Fibroblast of lung (primary cell): ENCODE measurements around the gene ATP1A2. TPM values are rescaled to one million over a fixed set of nuclear protein-coding genes. Genes with fewer than 3 reads are reported as not detected.

ENCODE experiments used
- DNase-seq, 2 donors: peaks; one replicate each; pipeline versions ENCODE4 v3.0.0 to v3.0.0-alpha.2; 2010; ENCODE audit warnings: low read depth in 2 of 2
- H2AFZ ChIP-seq: 2 replicates; pipeline ENCODE4 v1.5.1; 2012; ENCODE audit warnings: low read length, control low read depth, inconsistent platforms
- H3K27ac ChIP-seq: 2 replicates; pipeline ENCODE4 v1.5.1; 2011; ENCODE audit warnings: low read length, control low read depth; ENCODE audit not compliant: insufficient read depth
- H3K27me3 ChIP-seq: 2 replicates; pipeline ENCODE4 v1.5.1; 2011; ENCODE audit warnings: mild to moderate bottlenecking, low read length; ENCODE audit not compliant: control insufficient read depth, insufficient read depth
- H3K36me3 ChIP-seq: 2 replicates; pipeline ENCODE4 v1.5.1; 2011; ENCODE audit warnings: low read length; ENCODE audit not compliant: control insufficient read depth, insufficient read depth
- H3K4me1 ChIP-seq: 2 replicates; pipeline ENCODE4 v1.5.1; 2011; ENCODE audit warnings: low read length; ENCODE audit not compliant: control insufficient read depth, insufficient read depth; ENCODE audit errors: extremely low read depth
- H3K4me2 ChIP-seq: 2 replicates; pipeline ENCODE4 v1.5.1; 2011; ENCODE audit warnings: low read length, control low read depth; ENCODE audit not compliant: insufficient read depth; ENCODE audit errors: extremely low read depth
- H3K4me3 ChIP-seq, 4 experiments: fragments of 200-600 bp in 1 of 4; sonication (generic) in 1 of 4; replicated peaks in 1 of 4; 2 replicates each; pipeline ENCODE4 v1.5.1; 2011 to 2016; ENCODE audit warnings: low read length in 4 of 4, low read depth in 3 of 4, mild to moderate bottlenecking in 3 of 4, control low read depth in 2 of 4, inconsistent platforms in 1 of 4, mixed read lengths in 1 of 4; ENCODE audit not compliant: insufficient read depth in 1 of 4; ENCODE audit errors: control extremely low read depth in 1 of 4
- H3K79me2 ChIP-seq: 2 replicates; pipeline ENCODE4 v1.5.1; 2012; ENCODE audit warnings: mild to moderate bottlenecking, low read length, inconsistent platforms; ENCODE audit not compliant: control insufficient read depth, insufficient read depth
- H3K9ac ChIP-seq: 2 replicates; pipeline ENCODE4 v1.5.1; 2011; ENCODE audit warnings: mild to moderate bottlenecking, low read length, control low read depth; ENCODE audit not compliant: insufficient read depth
- H3K9me3 ChIP-seq: 2 replicates; pipeline ENCODE4 v1.5.1; 2012; ENCODE audit warnings: low read depth, low read length; ENCODE audit not compliant: control insufficient read depth, insufficient read depth
- H4K20me1 ChIP-seq: 2 replicates; pipeline ENCODE4 v1.5.1; 2011; ENCODE audit warnings: low read length; ENCODE audit not compliant: control insufficient read depth, insufficient read depth; ENCODE audit errors: extremely low read depth
- CTCF ChIP-seq, 2 donors: IDR thresholded peaks in 1 of 2; conservative IDR thresholded peaks in 1 of 2; 1 replicate in 1 of 2; 2 replicates in 1 of 2; pipeline ENCODE4 v1.5.1; 2011 to 2012; ENCODE audit warnings: low read length in 2 of 2, control low read depth in 1 of 2, inconsistent platforms in 1 of 2, low read depth in 1 of 2, mild to moderate bottlenecking in 1 of 2
- EZH2 ChIP-seq: IDR thresholded peaks from 2 replicates; pipeline ENCODE4 v1.5.1; 2012; ENCODE audit warnings: low read length, control low read depth, mild to moderate bottlenecking; ENCODE audit errors: missing control alignments
- polyA plus RNA-seq, 2 donors: library from polyadenylated mRNA; depleted of rRNA in 1 of 2; stranded (reverse) in 1 of 2; unstranded in 1 of 2; fragments of >200 nt; gene quantifications; 2 replicates each; pipeline ENCODE4 v1.2.1, GENCODE V29; 2011 to 2012; ENCODE audit warnings: missing spikeins in 1 of 2
- total RNA-seq: library from RNA; depleted of rRNA; stranded (reverse); fragments of >200 nt; gene quantifications from 2 replicates; pipeline ENCODE4 v1.2.1, GENCODE V29; 2014

Gene ATP1A2
- total and polyA plus RNA-seq, 2 donors (not counting 1 experiment from before 2014, with no cell fraction given): 0.44 to 1.8 TPM

GRCh38 chr1:160179336-160179735 lies 63.8 kb downstream of the ATP1A2 start:
- Histone ChIP-seq H4K20me1 (peaks cover 2% of the 10 kb centered on the region), H3K9me3 (no peaks in the 10 kb centered on the region), H3K27me3 (peaks cover 4% of the 10 kb centered on the region), H3K79me2 (no peaks in the 10 kb centered on the region), H3K9ac (no peak overlapping the region), H3K4me3 (no peak overlapping the region), H3K4me1 (no peaks in the 10 kb centered on the region), H3K36me3 (no peaks in the 10 kb centered on the region), H2AFZ (no peak overlapping the region), H3K27ac (no peak overlapping the region), H3K4me2 (no peak overlapping the region)
- TF ChIP-seq EZH2 (no peak), CTCF (conservative IDR thresholded peaks at IDR 0.05 in 1 of 2, IDR thresholded peaks at IDR 0.05 in 1 of 2; ENCODE audit: low read depth in 1 of 2, low read length in 2 of 2) (no peak)
- DNase-seq: no peak

- DNase-seq: no peak
- Histone ChIP-seq H4K20me1 (no peaks in the 10 kb centered on the region), H2AFZ (no peak overlapping the region), H3K27me3 (no peaks in the 10 kb centered on the region), H3K9ac (no peak overlapping the region), H3K4me1 (no peaks in the 10 kb centered on the region), H3K4me3 (no peak overlapping the region), H3K4me2 (no peak overlapping the region), H3K9me3 (no peaks in the 10 kb centered on the region), H3K79me2 (no peaks in the 10 kb centered on the region), H3K27ac (no peak overlapping the region), H3K36me3 (no peaks in the 10 kb centered on the region)
- TF ChIP-seq CTCF (conservative IDR thresholded peaks at IDR 0.05 in 1 of 2, IDR thresholded peaks at IDR 0.05 in 1 of 2; ENCODE audit: low read depth in 1 of 2, low read length in 2 of 2): no peak
- TF ChIP-seq EZH2: no peak
Observed at GRCh38 chr1:160186246-160186645, 70.7 kb downstream of the ATP1A2 start.

- Histone ChIP-seq H3K27me3 (no peaks in the 10 kb centered on the region), H3K27ac (no peak overlapping the region), H4K20me1 (no peaks in the 10 kb centered on the region), H2AFZ (no peak overlapping the region), H3K9me3 (no peaks in the 10 kb centered on the region), H3K4me3 (no peak overlapping the region), H3K9ac (no peak overlapping the region), H3K79me2 (no peaks in the 10 kb centered on the region), H3K4me2 (no peak overlapping the region), H3K4me1 (no peaks in the 10 kb centered on the region), H3K36me3 (no peaks in the 10 kb centered on the region)
- no peak for DNase-seq
- TF ChIP-seq EZH2 (no peak), CTCF (conservative IDR thresholded peaks at IDR 0.05 in 1 of 2, IDR thresholded peaks at IDR 0.05 in 1 of 2; ENCODE audit: low read depth in 1 of 2, low read length in 2 of 2) (no peak)
Observed at GRCh38 chr1:160186729-160187128, 71.2 kb downstream of the ATP1A2 start.
